Mesenchymal stem cell (in vitro differentiated cells and primary cell): ENCODE measurements around the gene TOLLIP.

ENCODE experiments used
- DNase-seq: peaks from one replicate; pipeline ENCODE4 v3.0.0-alpha.2; 2013
- H2AFZ ChIP-seq: one replicate; pipeline ENCODE4 v1.6.1; 2013; ENCODE audit warnings: low read depth, mild to moderate bottlenecking, control low read depth, inconsistent platforms, low read length, moderate library complexity
- H2AK5ac ChIP-seq: 2 replicates; pipeline ENCODE4 v1.6.1; 2013; ENCODE audit warnings: low read length, moderate library complexity, mild to moderate bottlenecking, inconsistent platforms; ENCODE audit not compliant: severe bottlenecking
- H2BK120ac ChIP-seq: one replicate; pipeline ENCODE4 v1.6.1; 2013; ENCODE audit warnings: low read depth, mild to moderate bottlenecking, inconsistent platforms, low read length, moderate library complexity
- H2BK12ac ChIP-seq, 2 experiments: one replicate each; pipeline ENCODE4 v1.6.1; 2013; ENCODE audit warnings: inconsistent platforms in 2 of 2, low read length in 2 of 2, mild to moderate bottlenecking in 2 of 2, moderate library complexity in 2 of 2, control low read depth in 1 of 2
- H2BK15ac ChIP-seq: one replicate; pipeline ENCODE4 v1.6.1; 2013; ENCODE audit warnings: mild to moderate bottlenecking, low read depth, inconsistent platforms; ENCODE audit not compliant: poor library complexity, severe bottlenecking
- H2BK5ac ChIP-seq: 2 replicates; pipeline ENCODE4 v1.6.1; 2013; ENCODE audit warnings: low read depth, mild to moderate bottlenecking, low read length, control low read depth, inconsistent platforms; ENCODE audit not compliant: poor library complexity, severe bottlenecking
- H3K14ac ChIP-seq, 2 experiments: one replicate each; pipeline ENCODE4 v1.6.1; 2013; ENCODE audit warnings: inconsistent platforms in 2 of 2, low read length in 2 of 2, control low read depth in 1 of 2, mild to moderate bottlenecking in 1 of 2, moderate library complexity in 1 of 2
- H3K18ac ChIP-seq, 2 experiments: one replicate each; pipeline ENCODE4 v1.6.1; 2013; ENCODE audit warnings: inconsistent platforms in 2 of 2, low read length in 2 of 2, control low read depth in 1 of 2, low read depth in 1 of 2, mild to moderate bottlenecking in 1 of 2
- H3K23ac ChIP-seq, 2 experiments: one replicate each; pipeline ENCODE4 v1.6.1; 2013; ENCODE audit warnings: inconsistent platforms in 2 of 2, low read length in 2 of 2, mild to moderate bottlenecking in 2 of 2, moderate library complexity in 2 of 2, control low read depth in 1 of 2
- H3K27ac ChIP-seq: 2 replicates; pipeline ENCODE4 v1.5.1; 2013; ENCODE audit warnings: mild to moderate bottlenecking, moderate library complexity, low read length, control low read depth, inconsistent platforms; ENCODE audit not compliant: poor library complexity, severe bottlenecking
- H3K27me3 ChIP-seq, 2 experiments: 2 replicates each; pipeline versions ENCODE4 v1.6.1 to v1.7.0; 2013; ENCODE audit warnings: low read length in 2 of 2, mild to moderate bottlenecking in 2 of 2, moderate library complexity in 2 of 2, control low read depth in 1 of 2, inconsistent platforms in 1 of 2; ENCODE audit not compliant: control insufficient read depth in 1 of 2, insufficient read depth in 1 of 2
- H3K36me3 ChIP-seq, 2 experiments: 2 replicates each; pipeline versions ENCODE4 v1.6.1 to v1.7.0; 2013; ENCODE audit warnings: low read length in 2 of 2, control low read depth in 1 of 2, inconsistent platforms in 1 of 2, low read depth in 1 of 2, mild to moderate bottlenecking in 1 of 2; ENCODE audit not compliant: insufficient read depth in 2 of 2, control insufficient read depth in 1 of 2
- H3K4ac ChIP-seq, 2 experiments: one replicate each; pipeline ENCODE4 v1.6.1; 2013; ENCODE audit warnings: inconsistent platforms in 2 of 2, low read length in 2 of 2, mild to moderate bottlenecking in 2 of 2, moderate library complexity in 2 of 2, control low read depth in 1 of 2, low read depth in 1 of 2
- H3K4me1 ChIP-seq: 2 replicates; pipeline ENCODE4 v1.6.1; 2013; ENCODE audit warnings: low read depth, low read length, control low read depth; ENCODE audit not compliant: control insufficient read depth, insufficient read depth
- H3K4me2 ChIP-seq: 2 replicates; pipeline ENCODE4 v1.6.1; 2013; ENCODE audit warnings: low read length, mild to moderate bottlenecking, inconsistent platforms; ENCODE audit not compliant: poor library complexity, severe bottlenecking
- H3K4me3 ChIP-seq, 2 experiments: 2 replicates each; pipeline versions ENCODE4 v1.5.1 to v1.7.0; 2013; ENCODE audit warnings: low read length in 2 of 2, mild to moderate bottlenecking in 2 of 2, control low read depth in 1 of 2, low read depth in 1 of 2; ENCODE audit not compliant: insufficient read depth in 1 of 2
- H3K79me1 ChIP-seq: replicated peaks from 2 replicates; pipeline ENCODE4 v1.6.1; 2013; ENCODE audit warnings: mild to moderate bottlenecking, control low read depth, low read length, inconsistent platforms; ENCODE audit not compliant: poor library complexity, severe bottlenecking
- H3K9ac ChIP-seq: 2 replicates; pipeline ENCODE4 v1.7.0; 2013; ENCODE audit warnings: mild to moderate bottlenecking, low read length, moderate library complexity
- H3K9me3 ChIP-seq: 2 replicates; pipeline ENCODE4 v1.7.0; 2013; ENCODE audit warnings: mild to moderate bottlenecking, low read length; ENCODE audit not compliant: control insufficient read depth
- H4K8ac ChIP-seq: one replicate; pipeline ENCODE4 v1.6.1; 2013; ENCODE audit warnings: inconsistent platforms, mild to moderate bottlenecking, low read length, moderate library complexity
- H4K91ac ChIP-seq: one replicate; pipeline ENCODE4 v1.6.1; 2013; ENCODE audit warnings: mild to moderate bottlenecking, low read length, inconsistent platforms
- WGBS: methylation state at CpG from one replicate; pipeline ENCODE4 v1.1.7; 2013; ENCODE audit warnings: mixed read lengths; 5-methylcytosine and 5-hydroxymethylcytosine counted together

TOLLIP gene

GRCh38 chr11:1356007-1356435 lies 46.6 kb upstream of the TOLLIP start:
- Histone ChIP-seq H2BK120ac (no peak overlapping the region), H2BK12ac (no peak overlapping the region), H3K9me3 (no peaks in the 10 kb centered on the region), H3K9ac (no peak overlapping the region), H3K4ac (no peak overlapping the region), H3K4me1 (no peaks in the 10 kb centered on the region), H2BK15ac (no peak overlapping the region), H3K79me1 (no peaks in the 10 kb centered on the region), H3K36me3 (no peaks in the 10 kb centered on the region), H3K27me3 (peaks cover 5 to 36% of the 10 kb centered on the region in 2 experiments), H3K14ac (no peak overlapping the region), H4K91ac (no peak overlapping the region), H3K27ac (no peak overlapping the region), H2AK5ac (no peak overlapping the region), H3K4me2 (no peak overlapping the region), H2AFZ (no peak overlapping the region), H3K18ac (no peak overlapping the region), H4K8ac (no peak overlapping the region), H3K23ac (no peak overlapping the region), H3K4me3 (no peak overlapping the region), H2BK5ac (no peak overlapping the region)
- 73% methylated on average over 12 of the region's 14 CpGs for WGBS
- no peak for DNase-seq

- no peaks in the 10 kb centered on the region for H3K79me1 ChIP-seq
- H3K27me3 ChIP-seq = peaks cover 17 to 52% of the 10 kb centered on the region in 2 experiments
- no peak overlapping the region for H3K4me3 ChIP-seq
- H3K27ac ChIP-seq = no peak overlapping the region
- H2BK120ac ChIP-seq = no peak overlapping the region
- WGBS = 89% methylated on average over 31 of the region's 32 CpGs
- no peak for DNase-seq
- H2AK5ac ChIP-seq = no peak overlapping the region
- no peak overlapping the region for H3K14ac ChIP-seq
- H2BK12ac ChIP-seq = no peak overlapping the region
- H3K4ac ChIP-seq = no peak overlapping the region
- no peak overlapping the region for H4K91ac ChIP-seq
- H3K36me3 ChIP-seq = no peaks in the 10 kb centered on the region
- H3K23ac ChIP-seq = no peak overlapping the region
- H3K9ac ChIP-seq = no peak overlapping the region
- H3K4me1 ChIP-seq = no peaks in the 10 kb centered on the region
- no peak overlapping the region for H3K4me2 ChIP-seq
- H3K18ac ChIP-seq = no peak overlapping the region
- no peak overlapping the region for H2AFZ ChIP-seq
- no peak overlapping the region for H2BK5ac ChIP-seq
- H2BK15ac ChIP-seq = no peak overlapping the region
- no peak overlapping the region for H4K8ac ChIP-seq
- no peaks in the 10 kb centered on the region for H3K9me3 ChIP-seq
Measured at GRCh38 chr11:1354125-1354938, 44.9 kb upstream of the TOLLIP start.

GRCh38 chr11:1353383-1354124 lies 44.1 kb upstream of the TOLLIP start:
- H2BK12ac ChIP-seq = no peak overlapping the region
- H3K4ac ChIP-seq = no peak overlapping the region
- H2BK5ac ChIP-seq = no peak overlapping the region
- no peak overlapping the region for H4K8ac ChIP-seq
- no peaks in the 10 kb centered on the region for H3K4me1 ChIP-seq
- no peak for DNase-seq
- no peak overlapping the region for H2BK120ac ChIP-seq
- no peaks in the 10 kb centered on the region for H3K9me3 ChIP-seq
- H2AK5ac ChIP-seq = no peak overlapping the region
- H2AFZ ChIP-seq = no peak overlapping the region
- no peak overlapping the region for H3K27ac ChIP-seq
- H3K4me2 ChIP-seq = no peak overlapping the region
- no peak overlapping the region for H4K91ac ChIP-seq
- no peak overlapping the region for H3K23ac ChIP-seq
- peaks cover 25 to 59% of the 10 kb centered on the region in 2 experiments for H3K27me3 ChIP-seq
- no peak overlapping the region for H3K14ac ChIP-seq
- no peak overlapping the region for H3K18ac ChIP-seq
- H3K36me3 ChIP-seq = no peaks in the 10 kb centered on the region
- no peak overlapping the region for H3K9ac ChIP-seq
- no peaks in the 10 kb centered on the region for H3K79me1 ChIP-seq
- H3K4me3 ChIP-seq = no peak overlapping the region
- WGBS = 93% methylated on average over 32 of the region's 32 CpGs
- no peak overlapping the region for H2BK15ac ChIP-seq

- Histone ChIP-seq H4K91ac (no peak overlapping the region), H2BK12ac (no peak overlapping the region), H3K27me3 (peaks cover 32 to 62% of the 10 kb centered on the region in 2 experiments), H2AK5ac (no peak overlapping the region), H3K23ac (no peak overlapping the region), H3K9ac (no peak overlapping the region), H3K4me1 (no peaks in the 10 kb centered on the region), H2BK15ac (no peak overlapping the region), H3K79me1 (no peaks in the 10 kb centered on the region), H3K14ac (no peak overlapping the region), H3K27ac (no peak overlapping the region), H3K4ac (no peak overlapping the region), H3K4me3 (no peak overlapping the region), H4K8ac (no peak overlapping the region), H2AFZ (no peak overlapping the region), H2BK5ac (no peak overlapping the region), H2BK120ac (no peak overlapping the region), H3K18ac (no peak overlapping the region), H3K36me3 (no peaks in the 10 kb centered on the region), H3K9me3 (no peaks in the 10 kb centered on the region), H3K4me2 (no peak overlapping the region)
- WGBS = 84% methylated on average over 6 of the region's 8 CpGs
- DNase-seq = no peak
Measured at GRCh38 chr11:1352696-1353382, 43.4 kb upstream of the TOLLIP start.
